Myocyte (in vitro differentiated cells): Measurements from ENCODE around the gene BANF2. TPM values are rescaled to one million over a fixed set of nuclear protein-coding genes. Genes with fewer than 3 reads are reported as not detected.

Source experiments
- total RNA-seq: library from RNA; depleted of rRNA; stranded (reverse); fragments of >200 nt; gene quantifications from 2 replicates; pipeline ENCODE4 v1.2.3, GENCODE V29; 2014

Gene BANF2
- total RNA-seq, 1 donor from 2014 or later: not detected

Other genes with a start within 250 kb of the BANF2 start
- 7.6 and 8.3 TPM in 2 replicates for gene BFSP1, start 168.6 kb upstream of the BANF2 start, total RNA-seq
- 361 and 482 TPM in 2 replicates for gene DSTN, start 129.9 kb upstream of the BANF2 start, total RNA-seq
- gene RRBP1, start 17.7 kb upstream of the BANF2 start, total RNA-seq: 77.4 and 86.8 TPM in 2 replicates